ENCODE measurements around the gene MEF2C. TPM values are rescaled to one million over a fixed set of nuclear protein-coding genes. Genes with fewer than 3 reads are reported as not detected.

The MEF2C gene
- total RNA-seq, 2 donors from 2014 or later: 36.1 to 57.5 TPM

- no peaks in the 10 kb centered on the region for H3K27me3 ChIP-seq
- DNase-seq (ENCODE audit: low spot score): no peak
- no peak for TF ChIP-seq CTCF (IDR thresholded peaks at IDR 0.05)
- H3K36me3 ChIP-seq: no peaks in the 10 kb centered on the region
- peaks cover 0 to 12% of the 10 kb centered on the region in 2 donors for H3K4me1 ChIP-seq
- no peaks in the 10 kb centered on the region for H3K9me3 ChIP-seq
- no peak overlapping the region for H3K27ac ChIP-seq
- no peak overlapping the region for H3K4me3 ChIP-seq
These were observed 110.2 kb downstream of the MEF2C start for GRCh38 chr5:88772831-88773230.

GRCh38 chr5:88772047-88772446 lies 110.9 kb downstream of the MEF2C start:
- Histone ChIP-seq H3K36me3 (no peaks in the 10 kb centered on the region), H3K27me3 (no peaks in the 10 kb centered on the region), H3K4me3 (no peak overlapping the region), H3K9me3 (no peaks in the 10 kb centered on the region), H3K4me1 (peaks cover 0 to 12% of the 10 kb centered on the region in 2 donors), H3K27ac (no peak overlapping the region)
- TF ChIP-seq CTCF (IDR thresholded peaks at IDR 0.05): no peak
- no peak for DNase-seq (ENCODE audit: low spot score)

DNA sequence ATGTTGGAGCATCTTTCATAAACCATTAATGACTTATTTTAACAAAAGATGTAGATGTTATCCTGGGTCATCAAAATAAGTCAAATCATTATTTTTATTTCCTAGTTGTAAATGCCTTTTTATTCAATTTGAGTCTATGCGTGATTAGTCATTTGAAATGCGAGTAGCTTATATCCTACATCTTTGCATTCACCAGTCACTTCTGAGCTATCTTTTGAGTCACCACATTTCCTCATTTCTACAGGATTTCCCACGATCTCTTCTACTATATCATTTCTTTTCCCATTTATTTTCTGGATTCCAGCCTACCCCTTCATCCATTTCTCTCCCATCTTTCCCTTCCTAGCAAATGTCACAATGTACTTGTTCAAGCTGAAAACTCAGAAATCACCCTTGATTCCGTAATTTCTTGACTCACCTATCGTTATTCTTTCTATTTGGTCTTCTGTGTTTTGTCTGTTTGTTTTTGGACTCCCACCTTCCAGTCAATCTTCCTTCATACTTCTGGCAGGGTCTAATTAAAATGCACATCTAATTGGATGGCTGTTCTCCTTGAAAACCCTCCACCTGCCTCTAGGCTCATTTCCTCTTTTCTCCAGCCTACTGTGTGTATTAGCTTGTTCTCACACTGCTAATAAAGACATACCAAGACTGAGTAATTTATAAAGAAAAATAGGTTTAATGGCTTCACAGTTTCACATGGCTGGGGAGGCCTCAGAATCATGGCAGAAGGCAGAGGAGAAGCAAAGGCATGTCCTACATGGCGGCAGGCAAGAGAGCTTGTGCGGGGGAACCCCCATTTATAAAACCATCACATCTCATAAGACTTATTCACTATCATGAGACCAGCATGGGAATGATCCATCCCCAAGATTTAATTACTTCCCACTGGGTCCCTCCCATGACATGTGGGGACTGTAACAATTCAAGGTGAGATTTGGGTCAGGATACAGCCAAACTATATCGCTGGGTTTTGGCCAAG lies 112.4 kb downstream of the MEF2C start:
- H3K4me1 ChIP-seq: peaks cover 0 to 12% of the 10 kb centered on the region in 2 donors
- no peak for DNase-seq (ENCODE audit: low spot score)
- H3K4me3 ChIP-seq: no peak overlapping the region
- no peak for TF ChIP-seq CTCF (IDR thresholded peaks at IDR 0.05)
- H3K27me3 ChIP-seq: no peaks in the 10 kb centered on the region
- H3K36me3 ChIP-seq: no peaks in the 10 kb centered on the region
- H3K9me3 ChIP-seq: no peaks in the 10 kb centered on the region
- H3K27ac ChIP-seq: no peak overlapping the region

DNA sequence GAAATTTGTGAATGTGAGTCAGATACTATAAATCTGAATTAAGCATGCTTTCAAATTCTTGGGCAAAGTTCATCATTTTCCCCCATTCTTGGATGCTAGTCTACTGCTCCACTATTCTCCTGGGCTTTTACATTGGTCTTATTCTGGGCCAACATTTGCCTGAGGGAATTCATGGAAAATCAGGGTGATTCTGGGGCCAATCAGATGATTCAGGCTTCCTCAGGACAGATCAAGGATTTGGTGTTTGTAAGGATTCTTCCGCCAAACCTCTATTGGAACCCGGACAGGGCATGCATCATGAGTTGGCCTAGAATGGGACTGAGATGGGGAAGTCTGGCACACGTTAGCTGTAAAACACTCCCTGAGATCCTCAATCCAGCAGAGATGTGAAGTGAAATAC lies 113.8 kb downstream of the MEF2C start:
- DNase-seq (ENCODE audit: low spot score): no peak
- TF ChIP-seq CTCF (IDR thresholded peaks at IDR 0.05): no peak
- Histone ChIP-seq H3K4me1 (peaks cover 0 to 12% of the 10 kb centered on the region in 2 donors), H3K27me3 (no peaks in the 10 kb centered on the region), H3K27ac (no peak overlapping the region), H3K4me3 (no peak overlapping the region), H3K36me3 (no peaks in the 10 kb centered on the region), H3K9me3 (no peaks in the 10 kb centered on the region)

DNA sequence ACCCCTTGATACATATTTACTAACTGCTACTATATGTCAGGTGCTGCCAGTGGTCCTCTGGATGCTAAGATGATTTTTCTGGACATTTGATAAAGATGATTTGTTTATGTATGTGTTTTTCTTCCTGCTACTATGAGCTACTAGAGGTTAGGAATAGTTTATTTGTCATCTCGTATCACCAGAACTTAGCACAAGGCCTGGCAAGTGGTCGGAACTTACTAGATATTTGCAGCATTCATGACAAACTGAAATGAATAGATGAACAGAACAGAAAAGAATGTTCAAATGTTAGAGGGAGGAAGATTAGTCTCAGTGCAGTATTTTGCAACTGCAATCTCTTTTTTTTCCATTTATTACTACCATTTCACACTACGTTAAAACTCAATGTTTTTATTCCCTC lies 114.6 kb downstream of the MEF2C start:
- no peak for DNase-seq (ENCODE audit: low spot score)
- H3K27ac ChIP-seq: no peak overlapping the region
- TF ChIP-seq CTCF (IDR thresholded peaks at IDR 0.05): no peak
- H3K27me3 ChIP-seq: no peaks in the 10 kb centered on the region
- H3K9me3 ChIP-seq: no peaks in the 10 kb centered on the region
- no peak overlapping the region for H3K4me3 ChIP-seq
- no peaks in the 10 kb centered on the region for H3K36me3 ChIP-seq
- H3K4me1 ChIP-seq: peaks cover 0 to 12% of the 10 kb centered on the region in 2 donors

All from right atrium auricular region (tissue), 2 donors.